ENCODE data around the gene SYT13.

- TF ChIP-seq CTCF (conservative IDR thresholded peaks at IDR 0.05) (no peak), ZFX (IDR thresholded peaks at IDR 0.05) (no peak)
Measured at GRCh38 chr11:45225961-45226871, 59.9 kb downstream of the SYT13 start.
